Measurements from ENCODE around the gene KRT23. TPM values are rescaled to one million over a fixed set of nuclear protein-coding genes. Genes with fewer than 3 reads are reported as not detected.

Gene KRT23
- total RNA-seq, 1 experiment from 2014 or later: 19.0 TPM

GRCh38 chr17:40967582-40967981 lies 30.1 kb upstream of the KRT23 start:
- H3K4me3 ChIP-seq (replicated peaks in 1 of 2; ENCODE audit: low read depth in 1 of 2, low read length in 2 of 2): no peak overlapping the region

More at GRCh38 chr17:40967582-40967981, 30.1 kb upstream of the KRT23 start:
- TF ChIP-seq EZH2phosphoT487 (IDR thresholded peaks at IDR 0.05; ENCODE audit: borderline replicate concordance) (no peak), ZNF274 (IDR thresholded peaks at IDR 0.05; ENCODE audit: low read depth, low read length) (no peak), TCF7L2 (IDR thresholded peaks at IDR 0.05; ENCODE audit: borderline replicate concordance, extremely low read depth, insufficient read depth, insufficient read length) (no peak), CEBPB (IDR thresholded peaks at IDR 0.05; ENCODE audit: low read depth) (no peak), CTCF (IDR thresholded peaks at IDR 0.05 in 2 of 3, conservative IDR thresholded peaks at IDR 0.05 in 1 of 3; ENCODE audit: borderline replicate concordance in 1 of 3, insufficient read depth in 1 of 3, low read depth in 2 of 3, low read length in 2 of 3) (no peak), POLR2AphosphoS5 (IDR thresholded peaks at IDR 0.05; ENCODE audit: low read depth, low read length) (no peak)
- TF ChIP-seq, protein P1, sequence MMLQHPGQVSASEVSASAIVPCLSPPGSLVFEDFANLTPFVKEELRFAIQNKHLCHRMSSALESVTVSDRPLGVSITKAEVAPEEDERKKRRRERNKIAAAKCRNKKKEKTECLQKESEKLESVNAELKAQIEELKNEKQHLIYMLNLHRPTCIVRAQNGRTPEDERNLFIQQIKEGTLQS (IDR thresholded peaks at IDR 0.05): no peak
- ChIA-PET POLR2A (no interaction called here), RAD21 (ENCODE audit: low non-redundant PET in 1 of 2, low total read pairs in 2 of 2, uncharacterized antibody in 2 of 2, unreplicated experiment in 2 of 2) (no interaction called here), CTCF (no interaction called here)
- no peak overlapping the region for H3K27ac ChIP-seq (ENCODE audit: low read depth, low read length)
- no peak overlapping the region for H3K4me2 ChIP-seq (ENCODE audit: low read length)
- H3K9me3 ChIP-seq (ENCODE audit: control insufficient read depth in 1 of 2, insufficient read depth in 1 of 2, low read depth in 1 of 2, low read length in 2 of 2): peaks cover 0 to 15% of the 10 kb centered on the region in 2 experiments; a peak in 1 of 4 replicates
- H2AFZ ChIP-seq (ENCODE audit: low read depth, low read length, poor library complexity, severe bottlenecking): no peak overlapping the region
- H3K9ac ChIP-seq (ENCODE audit: low read length): no peak overlapping the region
- BruUV-seq (replicated peaks): no TSS peak
- intact Hi-C loops (cut with micrococcal nuclease): no loop called here
- H3K27me3 ChIP-seq (ENCODE audit: insufficient read depth, low read length): no peaks in the 10 kb centered on the region
- H3K36me3 ChIP-seq (ENCODE audit: control insufficient read depth in 1 of 2, insufficient read depth in 2 of 2, low read length in 2 of 2): peaks cover 0 to 17% of the 10 kb centered on the region in 2 experiments; a peak in 2 of 4 replicates
- ATAC-seq: no peak
- no peaks in the 10 kb centered on the region for H4K20me1 ChIP-seq (ENCODE audit: insufficient read depth)
- DNase-seq (ENCODE audit: low read depth, low spot score): no peak
- no peaks in the 10 kb centered on the region for H3K79me2 ChIP-seq (ENCODE audit: insufficient read depth, low read length)
- H3K4me1 ChIP-seq (ENCODE audit: control insufficient read depth in 1 of 2, insufficient read depth in 2 of 2, low read length in 2 of 2): peaks cover 0 to 6% of the 10 kb centered on the region in 2 experiments; a peak in 2 of 4 replicates
- H3K9me2 ChIP-seq (ENCODE audit: insufficient read depth): no peaks in the 10 kb centered on the region

Measured in HCT116 (cell line).